PC-3 (cell line): Measurements from ENCODE around the gene NHERF2. TPM values are rescaled to one million over a fixed set of nuclear protein-coding genes. Genes with fewer than 3 reads are reported as not detected.

Experiments used
- ATAC-seq: fragments of 200-7000 bp; cut with Tn5 transposase; 2 replicates; pipeline ENCODE4 v1.9.1; 2020; ENCODE audit warnings: mild to moderate bottlenecking, moderate library complexity
- BruUV-seq: library from RNA; stranded (reverse); fragments of 400-500 nt; replicated peaks from 2 replicates; lab custom pipeline; 2021; lab: Mats Ljungman, UMichigan
- CTCF ChIA-PET: fragments of 300-600 bp; sonication (Branson Sonifier 250); formaldehyde crosslinking; loops from one replicate; lab custom pipeline; 2022; ENCODE audit warnings: antibody characterized with exemption; lab: Charles Lee
- POLR2A ChIA-PET: fragments of 300-600 bp; sonication (Branson Sonifier 250); formaldehyde crosslinking; loops from one replicate; lab custom pipeline; 2022; ENCODE audit warnings: antibody characterized with exemption; ENCODE audit not compliant: unreplicated experiment; lab: Charles Lee
- DNase-seq: peaks from one replicate; pipeline ENCODE4 v3.0.0-alpha.2; 2015
- H2AFZ ChIP-seq: fragments of 300-600 bp; sonication (generic); 2 replicates; pipeline ENCODE4 v1.6.0; 2016; ENCODE audit warnings: antibody characterized with exemption, low read length
- H3F3A ChIP-seq: fragments of 300-600 bp; sonication (generic); one replicate; pipeline ENCODE4 v1.6.0; 2017; ENCODE audit warnings: antibody characterized with exemption, low read length, control low read depth, mild to moderate bottlenecking; ENCODE audit not compliant: unreplicated experiment
- H3K27ac ChIP-seq: fragments of 300-600 bp; sonication (generic); 2 replicates; pipeline ENCODE4 v1.5.1; 2016; ENCODE audit warnings: mild to moderate bottlenecking, low read length
- H3K27me3 ChIP-seq: fragments of 300-600 bp; sonication (generic); 2 replicates; pipeline ENCODE4 v1.6.1; 2016; ENCODE audit warnings: low read length, mixed read lengths
- H3K36me3 ChIP-seq: fragments of 300-600 bp; sonication (generic); 2 replicates; pipeline ENCODE4 v1.6.1; 2016; ENCODE audit warnings: low read depth, mixed run types, low read length, mixed read lengths
- H3K4me1 ChIP-seq: fragments of 300-600 bp; sonication (generic); 2 replicates; pipeline ENCODE4 v1.5.1; 2016; ENCODE audit warnings: low read length; ENCODE audit not compliant: insufficient read depth
- H3K4me2 ChIP-seq: fragments of 300-600 bp; sonication (generic); 2 replicates; pipeline ENCODE4 v1.6.0; 2016; ENCODE audit warnings: low read length
- H3K4me3 ChIP-seq: fragments of 300-600 bp; sonication (generic); 2 replicates; pipeline ENCODE4 v1.5.1; 2016; ENCODE audit warnings: mild to moderate bottlenecking, low read length, mixed read lengths
- H3K79me2 ChIP-seq: fragments of 300-600 bp; sonication (generic); 2 replicates; pipeline ENCODE4 v1.6.1; 2017; ENCODE audit warnings: low read length, mixed read lengths
- H3K9ac ChIP-seq: fragments of 300-600 bp; sonication (generic); 2 replicates; pipeline ENCODE4 v1.6.0; 2016; ENCODE audit warnings: mild to moderate bottlenecking, low read length
- H3K9me2 ChIP-seq: fragments of 300-600 bp; sonication (generic); replicated peaks from 2 replicates; pipeline ENCODE4 v1.6.1; 2016; ENCODE audit warnings: mixed run types, low read length, mixed read lengths
- H3K9me3 ChIP-seq: fragments of 300-600 bp; sonication (generic); 2 replicates; pipeline ENCODE4 v1.6.1; 2016; ENCODE audit warnings: low read length, mixed read lengths
- H4K20me1 ChIP-seq: fragments of 300-600 bp; sonication (generic); 2 replicates; pipeline ENCODE4 v1.6.1; 2016; ENCODE audit warnings: low read length, mixed read lengths
- CTCF ChIP-seq: fragments of 300-600 bp; sonication (generic); conservative IDR thresholded peaks from 2 replicates; pipeline ENCODE4 v1.5.1; 2017; ENCODE audit warnings: antibody characterized with exemption, low read depth, mild to moderate bottlenecking, low read length
- EZH2 ChIP-seq: fragments of 300-600 bp; sonication (generic); IDR thresholded peaks from one replicate; pipeline ENCODE4 v1.6.1; 2017; ENCODE audit warnings: antibody characterized with exemption, mild to moderate bottlenecking, low read length; ENCODE audit not compliant: unreplicated experiment
- EZH2phosphoT487 ChIP-seq: fragments of 300-600 bp; sonication (generic); IDR thresholded peaks from 2 replicates; pipeline ENCODE4 v1.6.1; 2018; ENCODE audit warnings: mild to moderate bottlenecking, antibody characterized with exemption, low read length, borderline replicate concordance
- intact Hi-C: fragments of 100-400 bp; cut with micrococcal nuclease; formaldehyde crosslinking; loops from 2 replicates; pipeline ENCODE4 v1.9.0; 2023
- total RNA-seq: library from RNA; depleted of rRNA; stranded (reverse); fragments of >200 nt; gene quantifications from 2 replicates; pipeline ENCODE4 v1.2.3, GENCODE V29; 2014

NHERF2 gene
- total RNA-seq, 1 experiment from 2014 or later, result 145 TPM

GRCh38 chr16:2076072-2076865 is 49.6 kb downstream of the NHERF2 start:
- no peak for TF ChIP-seq EZH2
- TF ChIP-seq CTCF, result no peak
- no peak for TF ChIP-seq EZH2phosphoT487
- ATAC-seq, result no peak
- ChIA-PET CTCF (no interaction called here), POLR2A (no interaction called here)
- intact Hi-C loops, result no loop called here
- Histone ChIP-seq H3K36me3 (no peaks in the 10 kb centered on the region; the same call in 1 of the 2 replicates), H3K9ac (no peak overlapping the region), H3F3A (no peaks in the 10 kb centered on the region), H3K4me1 (no peaks in the 10 kb centered on the region), H3K4me2 (no peak overlapping the region), H3K9me3 (no peaks in the 10 kb centered on the region), H3K27me3 (no peaks in the 10 kb centered on the region), H2AFZ (no peak overlapping the region), H3K79me2 (no peaks in the 10 kb centered on the region), H3K27ac (no peak overlapping the region), H3K4me3 (no peak overlapping the region), H4K20me1 (no peaks in the 10 kb centered on the region), H3K9me2 (no peaks in the 10 kb centered on the region)
- DNase-seq, result no peak
- no TSS peak for BruUV-seq

GRCh38 chr16:2077016-2077415 is 50.3 kb downstream of the NHERF2 start:
- no peaks in the 10 kb centered on the region for H3K27me3 ChIP-seq
- no TSS peak for BruUV-seq
- POLR2A ChIA-PET, result no interaction called here

More at GRCh38 chr16:2077016-2077415, 50.3 kb downstream of the NHERF2 start:
- Histone ChIP-seq H3K4me1 (no peaks in the 10 kb centered on the region), H3K9me2 (no peaks in the 10 kb centered on the region), H3K9ac (no peak overlapping the region), H3K9me3 (no peaks in the 10 kb centered on the region), H3K4me2 (no peak overlapping the region), H4K20me1 (no peaks in the 10 kb centered on the region), H3K27ac (no peak overlapping the region), H3K4me3 (no peak overlapping the region), H3K36me3 (no peaks in the 10 kb centered on the region; the same call in 1 of the 2 replicates), H3F3A (no peaks in the 10 kb centered on the region), H3K79me2 (no peaks in the 10 kb centered on the region), H2AFZ (no peak overlapping the region)
- intact Hi-C loops, result no loop called here
- TF ChIP-seq EZH2, result no peak
- TF ChIP-seq EZH2phosphoT487, result no peak
- TF ChIP-seq CTCF, result no peak
- CTCF ChIA-PET, result no interaction called here
- DNase-seq, result no peak
- ATAC-seq, result no peak
